ENCODE data around the gene GALNT14.

GALNT14 gene

GRCh38 chr2:30933496-30933895, 204.7 kb downstream of the GALNT14 start:
- H3K4me3 ChIP-seq (ENCODE audit: low read depth, low read length) = no peak overlapping the region
- TF ChIP-seq, protein P1, sequence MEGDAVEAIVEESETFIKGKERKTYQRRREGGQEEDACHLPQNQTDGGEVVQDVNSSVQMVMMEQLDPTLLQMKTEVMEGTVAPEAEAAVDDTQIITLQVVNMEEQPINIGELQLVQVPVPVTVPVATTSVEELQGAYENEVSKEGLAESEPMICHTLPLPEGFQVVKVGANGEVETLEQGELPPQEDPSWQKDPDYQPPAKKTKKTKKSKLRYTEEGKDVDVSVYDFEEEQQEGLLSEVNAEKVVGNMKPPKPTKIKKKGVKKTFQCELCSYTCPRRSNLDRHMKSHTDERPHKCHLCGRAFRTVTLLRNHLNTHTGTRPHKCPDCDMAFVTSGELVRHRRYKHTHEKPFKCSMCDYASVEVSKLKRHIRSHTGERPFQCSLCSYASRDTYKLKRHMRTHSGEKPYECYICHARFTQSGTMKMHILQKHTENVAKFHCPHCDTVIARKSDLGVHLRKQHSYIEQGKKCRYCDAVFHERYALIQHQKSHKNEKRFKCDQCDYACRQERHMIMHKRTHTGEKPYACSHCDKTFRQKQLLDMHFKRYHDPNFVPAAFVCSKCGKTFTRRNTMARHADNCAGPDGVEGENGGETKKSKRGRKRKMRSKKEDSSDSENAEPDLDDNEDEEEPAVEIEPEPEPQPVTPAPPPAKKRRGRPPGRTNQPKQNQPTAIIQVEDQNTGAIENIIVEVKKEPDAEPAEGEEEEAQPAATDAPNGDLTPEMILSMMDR (IDR thresholded peaks at IDR 0.05; ENCODE audit: borderline replicate concordance, insufficient read depth, low read depth, low read length) = no peak

GRCh38 chr2:30932870-30933269, 205.4 kb downstream of the GALNT14 start:
- TF ChIP-seq, protein P1 (IDR thresholded peaks at IDR 0.05; ENCODE audit: borderline replicate concordance, insufficient read depth, low read depth, low read length) = no peak
- H3K4me3 ChIP-seq (ENCODE audit: low read depth, low read length) = no peak overlapping the region

GRCh38 chr2:30931841-30932407, 206.3 kb downstream of the GALNT14 start:
- H3K4me3 ChIP-seq (ENCODE audit: low read depth, low read length) = no peak overlapping the region
- TF ChIP-seq, protein P1 (IDR thresholded peaks at IDR 0.05; ENCODE audit: borderline replicate concordance, insufficient read depth, low read depth, low read length) = no peak

DNA sequence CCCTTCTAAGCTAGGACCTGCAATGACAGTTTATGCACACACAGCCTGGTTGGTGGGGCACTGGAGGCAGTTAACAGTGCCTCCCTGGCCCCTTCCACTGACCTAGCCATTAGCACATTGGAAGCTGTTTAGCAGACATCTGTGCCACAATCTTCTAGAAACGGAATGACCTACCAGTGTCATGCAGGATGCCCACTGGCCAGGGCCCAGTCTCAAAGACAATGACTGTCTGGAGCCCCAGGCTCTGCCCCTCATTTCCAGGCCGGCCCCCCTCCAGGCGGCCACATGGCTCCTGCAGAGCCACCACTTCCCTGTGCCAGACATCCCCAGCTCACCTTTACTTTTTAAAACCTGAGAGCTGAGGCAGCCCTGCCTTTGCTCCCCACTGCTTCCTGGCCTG, 207.5 kb downstream of the GALNT14 start:
- TF ChIP-seq, protein P1 (IDR thresholded peaks at IDR 0.05; ENCODE audit: borderline replicate concordance, insufficient read depth, low read depth, low read length) = no peak

GRCh38 chr2:30927465-30928075, 210.7 kb downstream of the GALNT14 start:
- no peak overlapping the region for H3K4me3 ChIP-seq (ENCODE audit: low read depth, low read length)
- TF ChIP-seq, protein P1 (IDR thresholded peaks at IDR 0.05; ENCODE audit: borderline replicate concordance, insufficient read depth, low read depth, low read length) = no peak

More for the DNA sequence above, 207.5 kb downstream of the GALNT14 start:
- H3K4me3 ChIP-seq (ENCODE audit: low read depth, low read length) = no peak overlapping the region

DNA sequence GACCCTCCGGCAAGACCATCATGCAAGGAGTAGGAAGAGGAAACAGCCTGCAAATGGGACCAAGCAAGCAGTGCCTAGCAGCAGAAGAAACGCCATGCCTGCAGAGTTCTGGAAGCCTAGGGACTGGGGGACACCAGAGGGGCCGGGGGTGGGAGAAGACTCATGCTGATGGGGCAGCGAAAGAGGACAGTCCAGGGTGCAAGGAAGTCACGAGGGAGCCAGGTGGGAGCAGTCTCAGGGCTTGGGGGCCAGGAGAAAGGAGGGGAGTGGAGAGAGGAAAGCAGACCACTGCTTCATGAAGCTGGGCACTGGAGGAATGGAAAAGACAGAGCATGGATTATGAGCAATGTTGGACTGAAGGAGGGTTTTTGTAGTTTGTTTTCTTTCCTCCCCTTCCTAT, 211.6 kb downstream of the GALNT14 start:
- TF ChIP-seq, protein P1 (IDR thresholded peaks at IDR 0.05; ENCODE audit: borderline replicate concordance, insufficient read depth, low read depth, low read length) = no peak
- H3K4me3 ChIP-seq (ENCODE audit: low read depth, low read length) = no peak overlapping the region

GRCh38 chr2:30923623-30924022, 214.6 kb downstream of the GALNT14 start:
- no peak overlapping the region for H3K4me3 ChIP-seq (ENCODE audit: low read depth, low read length)
- TF ChIP-seq, protein P1 (IDR thresholded peaks at IDR 0.05; ENCODE audit: borderline replicate concordance, insufficient read depth, low read depth, low read length) = no peak

All from GM12875 (cell line).